Measurements from ENCODE around the gene HSF2.

- TF ChIP-seq, protein P1, sequence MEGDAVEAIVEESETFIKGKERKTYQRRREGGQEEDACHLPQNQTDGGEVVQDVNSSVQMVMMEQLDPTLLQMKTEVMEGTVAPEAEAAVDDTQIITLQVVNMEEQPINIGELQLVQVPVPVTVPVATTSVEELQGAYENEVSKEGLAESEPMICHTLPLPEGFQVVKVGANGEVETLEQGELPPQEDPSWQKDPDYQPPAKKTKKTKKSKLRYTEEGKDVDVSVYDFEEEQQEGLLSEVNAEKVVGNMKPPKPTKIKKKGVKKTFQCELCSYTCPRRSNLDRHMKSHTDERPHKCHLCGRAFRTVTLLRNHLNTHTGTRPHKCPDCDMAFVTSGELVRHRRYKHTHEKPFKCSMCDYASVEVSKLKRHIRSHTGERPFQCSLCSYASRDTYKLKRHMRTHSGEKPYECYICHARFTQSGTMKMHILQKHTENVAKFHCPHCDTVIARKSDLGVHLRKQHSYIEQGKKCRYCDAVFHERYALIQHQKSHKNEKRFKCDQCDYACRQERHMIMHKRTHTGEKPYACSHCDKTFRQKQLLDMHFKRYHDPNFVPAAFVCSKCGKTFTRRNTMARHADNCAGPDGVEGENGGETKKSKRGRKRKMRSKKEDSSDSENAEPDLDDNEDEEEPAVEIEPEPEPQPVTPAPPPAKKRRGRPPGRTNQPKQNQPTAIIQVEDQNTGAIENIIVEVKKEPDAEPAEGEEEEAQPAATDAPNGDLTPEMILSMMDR (IDR thresholded peaks at IDR 0.05 in 4 of 5, conservative IDR thresholded peaks at IDR 0.05 in 1 of 5), result no peak
- TF ChIP-seq POLR2A (IDR thresholded peaks at IDR 0.05), result no peak
Observed at GRCh38 chr6:122400121-122400450, 634 bp downstream of the HSF2 start.
